Type B pancreatic cell (in vitro differentiated cells): ENCODE data around the gene MAGI1. TPM values are rescaled to one million over a fixed set of nuclear protein-coding genes. Genes with fewer than 3 reads are reported as not detected.

Experiments used
- DNase-seq: peaks from one replicate; pipeline ENCODE4 v3.0.0; 2021; ENCODE audit warnings: mixed read lengths; ENCODE audit not compliant: unreplicated experiment; ENCODE audit errors: extremely low spot score
- H3K27ac Mint-ChIP-seq: 2 replicates; pipeline ENCODE4 v1.8.0; 2021; ENCODE audit warnings: mild to moderate bottlenecking, mixed read lengths
- H3K27me3 Mint-ChIP-seq: 2 replicates; pipeline ENCODE4 v1.8.0; 2021; ENCODE audit warnings: mixed read lengths
- H3K36me3 Mint-ChIP-seq: 2 replicates; pipeline ENCODE4 v1.8.0; 2021; ENCODE audit warnings: mixed read lengths
- H3K4me1 Mint-ChIP-seq: one replicate; pipeline ENCODE4 v1.8.0; 2021; ENCODE audit warnings: mixed read lengths; ENCODE audit not compliant: unreplicated experiment
- H3K4me3 Mint-ChIP-seq: 2 replicates; pipeline ENCODE4 v1.8.0; 2021; ENCODE audit warnings: mild to moderate bottlenecking, mixed read lengths
- H3K9me3 Mint-ChIP-seq: 2 replicates; pipeline ENCODE4 v1.8.0; 2021; ENCODE audit warnings: mixed read lengths
- total RNA-seq: library from RNA; stranded (reverse); gene quantifications from 2 replicates; pipeline ENCODE4 v1.2.1, GENCODE V29; 2021; ENCODE audit warnings: low replicate concordance
- TF ChIP-seq, protein P1 (sequence below): fragments of 200-600 bp; sonication (generic); conservative IDR thresholded peaks from 2 replicates; pipeline ENCODE4 v1.5.0; 2021; ENCODE audit warnings: antibody characterized with exemption, mild to moderate bottlenecking

MAGI1 gene
- total RNA-seq, 1 donor from 2014 or later = 53.1 TPM

DNA sequence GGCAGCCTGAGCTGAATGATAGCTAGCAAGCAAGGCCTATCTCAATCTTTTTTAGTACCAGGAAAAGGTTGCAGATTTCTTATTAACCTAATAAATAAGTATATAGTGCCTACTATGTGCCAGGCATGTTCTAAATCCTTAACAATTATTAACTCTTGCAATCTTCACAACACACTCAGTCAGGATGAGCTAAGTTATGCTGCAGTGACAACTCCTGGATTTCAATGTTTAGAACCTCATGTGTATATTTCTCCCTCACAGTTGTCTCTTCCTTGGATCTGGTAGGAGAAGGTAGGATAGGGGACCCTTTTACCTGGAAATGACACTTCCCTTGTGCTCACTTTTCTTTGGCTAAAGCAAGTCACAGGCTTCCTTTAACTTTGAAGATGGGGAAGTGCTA lies 39.3 kb upstream of the MAGI1 start:
- DNase-seq = no peak
- no peaks in the 10 kb centered on the region for H3K27me3 Mint-ChIP-seq
- no peak overlapping the region for H3K27ac Mint-ChIP-seq
- no peaks in the 10 kb centered on the region for H3K36me3 Mint-ChIP-seq
- H3K4me3 Mint-ChIP-seq = no peak overlapping the region
- H3K4me1 Mint-ChIP-seq = peaks cover 18% of the 10 kb centered on the region
- TF ChIP-seq, protein P1, sequence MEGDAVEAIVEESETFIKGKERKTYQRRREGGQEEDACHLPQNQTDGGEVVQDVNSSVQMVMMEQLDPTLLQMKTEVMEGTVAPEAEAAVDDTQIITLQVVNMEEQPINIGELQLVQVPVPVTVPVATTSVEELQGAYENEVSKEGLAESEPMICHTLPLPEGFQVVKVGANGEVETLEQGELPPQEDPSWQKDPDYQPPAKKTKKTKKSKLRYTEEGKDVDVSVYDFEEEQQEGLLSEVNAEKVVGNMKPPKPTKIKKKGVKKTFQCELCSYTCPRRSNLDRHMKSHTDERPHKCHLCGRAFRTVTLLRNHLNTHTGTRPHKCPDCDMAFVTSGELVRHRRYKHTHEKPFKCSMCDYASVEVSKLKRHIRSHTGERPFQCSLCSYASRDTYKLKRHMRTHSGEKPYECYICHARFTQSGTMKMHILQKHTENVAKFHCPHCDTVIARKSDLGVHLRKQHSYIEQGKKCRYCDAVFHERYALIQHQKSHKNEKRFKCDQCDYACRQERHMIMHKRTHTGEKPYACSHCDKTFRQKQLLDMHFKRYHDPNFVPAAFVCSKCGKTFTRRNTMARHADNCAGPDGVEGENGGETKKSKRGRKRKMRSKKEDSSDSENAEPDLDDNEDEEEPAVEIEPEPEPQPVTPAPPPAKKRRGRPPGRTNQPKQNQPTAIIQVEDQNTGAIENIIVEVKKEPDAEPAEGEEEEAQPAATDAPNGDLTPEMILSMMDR = no peak
- H3K9me3 Mint-ChIP-seq = no peaks in the 10 kb centered on the region

- peak overlapping the region; percentile 14 for H3K27ac Mint-ChIP-seq
These were observed 38.2 kb upstream of the MAGI1 start for GRCh38 chr3:66076861-66077470.

DNA sequence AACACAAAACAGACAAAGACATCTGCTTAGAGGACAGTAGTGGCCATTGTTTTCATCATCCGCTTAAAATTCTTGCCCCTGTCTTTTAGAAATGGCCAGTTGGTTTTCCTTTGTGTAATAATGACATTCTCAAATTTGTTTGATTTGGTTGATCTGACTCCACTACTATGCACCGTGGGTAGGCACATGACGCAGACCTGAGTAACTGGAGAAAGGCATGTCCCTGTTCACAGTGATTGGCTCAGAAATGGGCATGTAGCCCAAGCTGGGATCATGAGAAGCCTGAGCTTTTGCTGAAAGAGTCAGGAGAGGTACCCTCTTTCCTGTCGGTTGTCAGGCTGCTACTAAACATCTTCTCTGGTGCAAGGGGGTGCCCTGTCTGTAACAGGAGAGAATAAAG lies 36.6 kb upstream of the MAGI1 start:
- no peaks in the 10 kb centered on the region for H3K9me3 Mint-ChIP-seq
- peaks cover 18% of the 10 kb centered on the region for H3K4me1 Mint-ChIP-seq
- no peaks in the 10 kb centered on the region for H3K27me3 Mint-ChIP-seq
- H3K4me3 Mint-ChIP-seq = no peak overlapping the region
- DNase-seq = no peak
- no peaks in the 10 kb centered on the region for H3K36me3 Mint-ChIP-seq
- H3K27ac Mint-ChIP-seq = no peak overlapping the region
- TF ChIP-seq, protein P1 = no peak

More at GRCh38 chr3:66076861-66077470, 38.2 kb upstream of the MAGI1 start:
- Mint-ChIP-seq H3K27me3 (no peaks in the 10 kb centered on the region), H3K9me3 (no peaks in the 10 kb centered on the region), H3K36me3 (no peaks in the 10 kb centered on the region), H3K4me1 (peaks cover 18% of the 10 kb centered on the region), H3K4me3 (peak overlapping the region; percentile 16)
- no peak for DNase-seq
- TF ChIP-seq, protein P1 = no peak

GRCh38 chr3:66073464-66074141 lies 34.9 kb upstream of the MAGI1 start:
- H3K4me1 Mint-ChIP-seq = peaks cover 18% of the 10 kb centered on the region
- no peak for DNase-seq
- TF ChIP-seq, protein P1 = no peak

DNA sequence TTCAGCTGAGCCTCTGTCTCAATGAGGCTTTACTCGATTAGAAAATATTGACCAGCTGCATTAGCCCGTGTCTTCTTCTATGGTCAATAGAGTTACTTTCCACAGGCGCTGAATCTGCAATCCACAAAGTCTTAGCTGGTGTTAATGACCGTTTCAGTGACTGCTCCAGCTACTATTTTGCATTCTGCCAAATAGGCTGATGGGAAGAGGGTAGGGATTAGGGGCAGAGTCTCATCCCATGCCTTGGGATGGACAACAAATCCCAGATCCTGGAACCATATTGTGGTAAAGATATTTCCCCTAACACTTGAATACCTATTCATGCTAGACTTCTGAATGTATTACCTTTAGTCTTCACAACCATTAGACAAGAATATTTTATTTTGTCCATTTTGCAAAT lies 29.5 kb upstream of the MAGI1 start:
- H3K27me3 Mint-ChIP-seq = no peaks in the 10 kb centered on the region
- no peak for DNase-seq
- H3K4me3 Mint-ChIP-seq = no peak overlapping the region

More at GRCh38 chr3:66073464-66074141, 34.9 kb upstream of the MAGI1 start:
- Mint-ChIP-seq H3K27me3 (no peaks in the 10 kb centered on the region), H3K27ac (peak overlapping the region; percentile 44), H3K36me3 (no peaks in the 10 kb centered on the region), H3K4me3 (peak overlapping the region; percentile 2), H3K9me3 (peaks cover 5% of the 10 kb centered on the region)

More for the DNA sequence above, 29.5 kb upstream of the MAGI1 start:
- Mint-ChIP-seq H3K4me1 (no peaks in the 10 kb centered on the region), H3K9me3 (peaks cover 5% of the 10 kb centered on the region), H3K27ac (no peak overlapping the region), H3K36me3 (no peaks in the 10 kb centered on the region)
- TF ChIP-seq, protein P1 = no peak
